HG03097 (cell line): Measurements from ENCODE around the gene GAB4.
"Not testable (repeated sequence)": the region's sequence is repeated elsewhere in the genome, so short reads cannot be mapped to it uniquely, and the experiment has no call there.

ENCODE experiments used
- ATAC-seq: cut with Tn5 transposase; IDR thresholded peaks from one replicate; pipeline ENCODE4 v1.9.1; 2021; ENCODE audit not compliant: unreplicated experiment, low FRiP score

GAB4 gene

GRCh38 chr22:16917144-16918003 lies 90.6 kb downstream of the GAB4 start:
- no peak for ATAC-seq

DNA sequence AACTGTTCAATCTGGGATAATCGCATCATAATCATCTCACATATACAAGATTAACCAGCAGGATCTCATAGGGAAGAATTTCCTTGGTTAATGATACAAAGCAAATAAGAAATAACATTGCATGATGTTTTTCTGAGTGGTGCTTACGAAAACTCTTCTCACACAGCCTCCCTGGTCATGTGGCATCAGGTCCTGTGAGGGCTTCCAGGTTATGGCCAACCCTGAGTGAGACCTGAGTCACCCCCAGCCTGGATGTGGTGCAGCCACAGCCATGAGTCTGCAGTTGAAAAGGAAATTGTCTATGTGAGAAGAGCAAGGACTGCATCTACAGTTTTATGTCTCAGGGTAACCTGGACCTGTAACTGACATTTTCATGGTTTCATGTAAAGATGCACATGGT lies 92.3 kb downstream of the GAB4 start:
- ATAC-seq, result no peak

GRCh38 chr22:16914911-16915310 lies 93.1 kb downstream of the GAB4 start:
- ATAC-seq, result not testable (repeated sequence)

DNA sequence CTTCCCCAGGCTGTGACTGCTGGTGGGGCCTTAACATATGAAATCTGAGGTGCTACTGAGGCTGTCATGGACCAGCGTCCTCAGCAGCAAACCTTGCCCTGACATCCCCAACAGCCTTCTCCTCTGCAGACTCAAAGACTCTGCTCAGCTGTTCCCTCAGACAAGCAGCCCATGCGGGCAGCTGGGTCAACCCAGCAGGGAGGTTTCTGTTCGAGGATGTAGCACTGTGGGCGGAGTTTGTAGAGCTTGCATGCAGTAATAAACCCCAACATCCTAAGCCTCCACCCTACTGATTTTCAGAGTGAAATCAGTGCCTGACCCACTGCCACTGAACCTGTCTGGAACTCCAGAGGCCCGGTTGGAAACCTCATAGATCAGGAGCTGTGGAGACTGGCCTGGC lies 94.0 kb downstream of the GAB4 start:
- ATAC-seq, result no peak

GRCh38 chr22:16912281-16912680 lies 95.7 kb downstream of the GAB4 start:
- ATAC-seq, result no peak
